H1 (cell line): ENCODE data around the gene CAPN9. TPM values are rescaled to one million over a fixed set of nuclear protein-coding genes. Genes with fewer than 3 reads are reported as not detected.
A peak's percentile ranks its signal among the peaks of the same experiment; 100 is the strongest.

Experiments
- CTCF ChIA-PET: fragments of 300-600 bp; sonication (Branson Sonifier 250); formaldehyde crosslinking; loops from one replicate; lab custom pipeline; 2021; ENCODE audit not compliant: partially characterized antibody; lab: Charles Lee
- POLR2A ChIA-PET: fragments of 300-600 bp; sonication (Branson Sonifier 250); formaldehyde crosslinking; loops from one replicate; lab custom pipeline; 2021; ENCODE audit warnings: inconsistent platforms; ENCODE audit not compliant: partially characterized antibody; lab: Charles Lee
- DNase-seq, 2 experiments: peaks; one replicate each; pipeline versions ENCODE4 v3.0.0 to v3.0.0-alpha.2; 2010 to 2022; ENCODE audit warnings: low spot score in 2 of 2, low read depth in 1 of 2, mixed read lengths in 1 of 2
- FAIRE-seq: peaks from 2 replicates; lab custom pipeline; 2011; peaks lifted over from hg19 to GRCh38; lab: Jason Lieb, UNC
- H2AFZ ChIP-seq: 2 replicates; pipeline ENCODE4 v1.8.1; 2012; ENCODE audit warnings: low read length, inconsistent platforms
- H2AK5ac ChIP-seq: 2 replicates; pipeline ENCODE4 v1.6.1; 2013; ENCODE audit warnings: low read depth, low read length
- H2BK120ac ChIP-seq: replicated peaks from 2 replicates; pipeline ENCODE3; 2013; ENCODE audit warnings: low read depth, low read length, inconsistent platforms
- H2BK12ac ChIP-seq: 2 replicates; pipeline ENCODE4 v1.6.1; 2013; ENCODE audit warnings: low read depth, low read length
- H2BK15ac ChIP-seq: 2 replicates; pipeline ENCODE4 v1.6.1; 2013; ENCODE audit warnings: low read length
- H2BK20ac ChIP-seq: 2 replicates; pipeline ENCODE4 v1.6.1; 2013; ENCODE audit warnings: low read length
- H2BK5ac ChIP-seq: 2 replicates; pipeline ENCODE4 v1.6.1; 2013; ENCODE audit warnings: low read depth, low read length
- H3K14ac ChIP-seq: 2 replicates; pipeline ENCODE4 v1.6.1; 2013; ENCODE audit warnings: inconsistent platforms; ENCODE audit not compliant: insufficient read length
- H3K18ac ChIP-seq: 2 replicates; pipeline ENCODE4 v1.6.1; 2013; ENCODE audit warnings: low read length; ENCODE audit errors: extremely low read depth
- H3K23ac ChIP-seq: 2 replicates; pipeline ENCODE4 v1.6.1; 2013; ENCODE audit warnings: inconsistent platforms; ENCODE audit not compliant: insufficient read length
- H3K23me2 ChIP-seq: 2 replicates; pipeline ENCODE4 v1.6.1; 2013; ENCODE audit warnings: low read depth, low read length
- H3K27ac ChIP-seq: 2 replicates; pipeline ENCODE4 v1.6.1; 2011; ENCODE audit warnings: low read depth, low read length, inconsistent platforms
- H3K27me3 ChIP-seq, 4 experiments: replicated peaks in 1 of 4; 1 replicate in 1 of 4; 2 replicates in 3 of 4; pipeline versions ENCODE4 v1.6.1 to v1.8.1; 2011 to 2013; ENCODE audit warnings: low read length in 3 of 4, mild to moderate bottlenecking in 3 of 4, inconsistent platforms in 2 of 4, mixed read lengths in 2 of 4, moderate library complexity in 1 of 4; ENCODE audit not compliant: control insufficient read depth in 3 of 4, insufficient read depth in 3 of 4; ENCODE audit errors: extremely low read depth in 1 of 4
- H3K36me3 ChIP-seq, 4 experiments: 2 replicates each; pipeline versions ENCODE4 v1.6.1 to v1.8.1; 2011 to 2013; ENCODE audit warnings: mild to moderate bottlenecking in 4 of 4, low read length in 3 of 4, moderate library complexity in 2 of 4, control low read depth in 1 of 4, inconsistent platforms in 1 of 4; ENCODE audit not compliant: insufficient read depth in 4 of 4, control insufficient read depth in 2 of 4
- H3K4ac ChIP-seq: replicated peaks from 2 replicates; pipeline ENCODE3; 2013; ENCODE audit warnings: low read length, low read depth, mixed read lengths, inconsistent platforms; ENCODE audit not compliant: insufficient read length
- H3K4me1 ChIP-seq, 4 experiments: replicated peaks in 1 of 4; 1 replicate in 1 of 4; 2 replicates in 3 of 4; pipeline versions ENCODE4 v1.6.1 to v1.8.1; 2011 to 2013; ENCODE audit warnings: low read length in 3 of 4, inconsistent platforms in 2 of 4, mixed read lengths in 1 of 4; ENCODE audit not compliant: insufficient read depth in 4 of 4, control insufficient read depth in 3 of 4
- H3K4me2 ChIP-seq, 2 experiments: 2 replicates each; pipeline versions ENCODE4 v1.6.1 to v1.8.1; 2011 to 2013; ENCODE audit warnings: low read depth in 2 of 2, low read length in 2 of 2, control low read depth in 1 of 2, inconsistent platforms in 1 of 2, mild to moderate bottlenecking in 1 of 2; ENCODE audit not compliant: insufficient read depth in 1 of 2
- H3K4me3 ChIP-seq, 4 experiments: fragments of 200-600, 300-600 bp in 1 of 4; sonication (generic), shearing (Covaris generic), sonication (Bioruptor Twin) in 1 of 4; 2 replicates each; pipeline versions ENCODE4 v1.5.1 to v1.8.1; 2011 to 2016; ENCODE audit warnings: low read length in 4 of 4, low read depth in 3 of 4, control low read depth in 2 of 4, inconsistent platforms in 2 of 4, mild to moderate bottlenecking in 2 of 4, mixed read lengths in 1 of 4, moderate library complexity in 1 of 4; ENCODE audit not compliant: insufficient read depth in 2 of 4; ENCODE audit errors: extremely low read depth in 1 of 4
- H3K56ac ChIP-seq: replicated peaks from 2 replicates; pipeline ENCODE3; 2013; ENCODE audit warnings: low read depth, mild to moderate bottlenecking, mixed read lengths, low read length, inconsistent platforms; ENCODE audit not compliant: insufficient read length
- H3K79me1 ChIP-seq: 2 replicates; pipeline ENCODE4 v1.6.1; 2013; ENCODE audit warnings: low read depth, low read length, control low read depth
- H3K79me2 ChIP-seq, 2 experiments: 2 replicates each; pipeline versions ENCODE4 v1.6.1 to v1.8.1; 2012 to 2013; ENCODE audit warnings: low read length in 2 of 2, mild to moderate bottlenecking in 2 of 2, inconsistent platforms in 1 of 2; ENCODE audit not compliant: insufficient read depth in 2 of 2, control insufficient read depth in 1 of 2
- H3K9ac ChIP-seq, 4 experiments: replicated peaks in 1 of 4; 1 replicate in 1 of 4; 2 replicates in 3 of 4; pipeline versions ENCODE4 v1.6.1 to v1.8.1; 2011 to 2013; ENCODE audit warnings: low read depth in 3 of 4, low read length in 3 of 4, control low read depth in 2 of 4, mild to moderate bottlenecking in 2 of 4, moderate library complexity in 2 of 4, inconsistent platforms in 1 of 4; ENCODE audit errors: extremely low read depth in 1 of 4
- H3K9me3 ChIP-seq, 2 experiments: 2 replicates each; pipeline versions ENCODE4 v1.6.1 to v1.8.1; 2012 to 2013; ENCODE audit warnings: mild to moderate bottlenecking in 2 of 2, moderate library complexity in 2 of 2, control low read depth in 1 of 2, inconsistent platforms in 1 of 2, low read depth in 1 of 2, low read length in 1 of 2, mixed read lengths in 1 of 2; ENCODE audit not compliant: insufficient read depth in 2 of 2
- H4K20me1 ChIP-seq, 2 experiments: replicated peaks in 1 of 2; 2 replicates each; pipeline versions ENCODE3 to v1.8.1; 2011 to 2013; ENCODE audit warnings: inconsistent platforms in 2 of 2, low read length in 2 of 2, mild to moderate bottlenecking in 1 of 2; ENCODE audit not compliant: insufficient read depth in 2 of 2, control insufficient read depth in 1 of 2
- H4K5ac ChIP-seq: 2 replicates; pipeline ENCODE4 v1.6.1; 2013; ENCODE audit warnings: low read length, low read depth, mixed read lengths, inconsistent platforms; ENCODE audit not compliant: insufficient read length
- H4K8ac ChIP-seq: 2 replicates; pipeline ENCODE4 v1.8.0; 2013; ENCODE audit warnings: mild to moderate bottlenecking, moderate library complexity, low read length, inconsistent platforms; ENCODE audit not compliant: insufficient read depth; ENCODE audit errors: extremely low read depth
- H4K91ac ChIP-seq: replicated peaks from 2 replicates; pipeline ENCODE3; 2013; ENCODE audit warnings: low read length, mixed read lengths, inconsistent platforms; ENCODE audit not compliant: insufficient read length
- CHD2 ChIP-seq: IDR thresholded peaks from 2 replicates; pipeline ENCODE4 v1.6.1; 2012; ENCODE audit warnings: low read length, improper control_type of control experiment
- KDM4A ChIP-seq: IDR thresholded peaks from one replicate; pipeline ENCODE4 v1.7.1; 2012; ENCODE audit warnings: low read depth, mild to moderate bottlenecking, moderate library complexity, low read length, inconsistent platforms; ENCODE audit not compliant: severe bottlenecking
- NANOG ChIP-seq: IDR thresholded peaks from 2 replicates; pipeline ENCODE4 v1.6.1; 2011; ENCODE audit warnings: low read length, low read depth, mild to moderate bottlenecking, inconsistent platforms; ENCODE audit not compliant: insufficient read depth, poor library complexity, severe bottlenecking
- POLR2AphosphoS5 ChIP-seq: IDR thresholded peaks from 2 replicates; pipeline ENCODE4 v1.6.1; 2011; ENCODE audit warnings: low read depth, low read length
- RXRA ChIP-seq: IDR thresholded peaks from 2 replicates; pipeline ENCODE4 v1.6.1; 2011; ENCODE audit warnings: low read depth, mild to moderate bottlenecking, low read length, moderate library complexity; ENCODE audit not compliant: insufficient read depth
- SRF ChIP-seq: IDR thresholded peaks from 2 replicates; pipeline ENCODE4 v1.6.1; 2011; ENCODE audit warnings: mild to moderate bottlenecking, low read depth, low read length, moderate library complexity
- TAF1 ChIP-seq: IDR thresholded peaks from 2 replicates; pipeline ENCODE4 v1.6.1; 2011; ENCODE audit warnings: mild to moderate bottlenecking, low read depth, low read length
- WGBS, 2 experiments: shearing (Covaris generic) in 1 of 2; methylation state at CpG; one replicate each; pipeline versions ENCODE4 v1.1.6 to v1.1.7; 2013 to 2015; ENCODE audit warnings: low lambda C conversion rate in 2 of 2, mixed read lengths in 2 of 2, inconsistent platforms in 1 of 2, low coverage in 1 of 2, missing lambda C conversion rate in 1 of 2; ENCODE audit not compliant: insufficient replicate concordance in 2 of 2, insufficient coverage in 1 of 2, insufficient read length in 1 of 2; ENCODE audit errors: extremely low coverage in 1 of 2, missing lambda C conversion rate in 1 of 2; 5-methylcytosine and 5-hydroxymethylcytosine counted together
- polyA plus RNA-seq, 7 experiments: library from polyadenylated mRNA; depleted of rRNA in 3 of 7; stranded (reverse) in 5 of 7; unstranded in 2 of 7; fragments of >200 nt in 5 of 7; fragments of 200-250 nt in 2 of 7; gene quantifications; 1 replicate in 5 of 7; 2 replicates in 1 of 7; 4 replicates in 1 of 7; pipeline versions ENCODE4 v1.2.1 to v1.2.3, GENCODE V29; 2011 to 2013; ENCODE audit warnings: missing spikeins in 2 of 7, mixed read lengths in 2 of 7
- total RNA-seq: library from RNA; stranded (reverse); fragmentation: NEBNext Ultra II Directional; extraction: Animal tissue kit (Norgen Biotek cat#: 25700); gene quantifications from 2 replicates; pipeline ENCODE4 v1.2.1, GENCODE V29; 2021
- TF ChIP-seq, protein P1 (sequence below), 3 experiments: IDR thresholded peaks; 1 replicate in 2 of 3; 2 replicates in 1 of 3; pipeline versions ENCODE4 v1.5.1 to v1.6.1; 2011; ENCODE audit warnings: low read length in 3 of 3, mild to moderate bottlenecking in 3 of 3, inconsistent platforms in 2 of 3, low read depth in 1 of 3, moderate library complexity in 1 of 3; ENCODE audit not compliant: insufficient read depth in 1 of 3; ENCODE audit errors: control extremely low read depth in 1 of 3
- TF ChIP-seq, protein P2 (sequence below): IDR thresholded peaks from 2 replicates; pipeline ENCODE4 v1.6.1; 2011; ENCODE audit warnings: low read depth, mild to moderate bottlenecking, low read length; ENCODE audit not compliant: insufficient read depth
- TF ChIP-seq, protein P3 (sequence below): IDR thresholded peaks from 2 replicates; pipeline ENCODE4 v1.6.1; 2012; ENCODE audit warnings: inconsistent platforms

Gene CAPN9
- total and polyA plus RNA-seq, 2 of the 8 experiments (the other 6 are each of a cell fraction or from before 2014, with no cell fraction given) = 0.22 to 0.76 TPM

DNA sequence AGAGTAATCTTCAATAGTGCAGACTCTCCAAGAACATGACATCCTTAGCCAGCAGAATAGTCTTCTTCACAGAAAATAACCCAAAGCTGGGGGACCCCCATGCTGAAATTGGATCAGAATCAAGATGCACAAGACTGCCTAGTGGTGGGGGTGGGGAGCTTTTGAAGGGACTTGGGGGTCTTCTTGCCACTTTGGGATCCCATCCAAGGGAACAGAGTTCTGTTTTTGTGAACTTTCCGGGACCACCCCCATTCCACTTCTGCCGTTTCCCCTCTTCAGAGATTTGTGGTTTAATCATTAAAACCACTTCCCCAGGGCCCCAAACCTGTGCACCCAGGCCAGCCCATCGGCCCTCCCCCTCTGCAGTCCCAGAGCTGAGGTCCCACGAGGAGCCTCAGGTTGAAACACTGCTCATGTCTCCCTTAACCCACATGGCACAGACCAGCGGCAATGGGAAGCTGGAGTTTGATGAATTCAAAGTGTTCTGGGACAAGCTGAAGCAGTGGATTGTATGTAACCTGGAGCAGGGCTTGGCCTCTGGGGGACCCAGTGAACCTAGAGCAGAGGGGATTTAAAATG, 44.9 kb downstream of the CAPN9 start:
- H3K23me2 ChIP-seq = no peaks in the 10 kb centered on the region
- H3K56ac ChIP-seq = no peak overlapping the region
- H3K27me3 ChIP-seq = peaks cover 7 to 25% (median 18%) of the 10 kb centered on the region in 4 experiments
- ChIA-PET POLR2A (no interaction called here), CTCF (interaction anchor here (0.8 to 1.2 kb wide), 8 partner anchors 9 to 147 kb away, joined by 3 to 5 read pairs (median 3); partner anchors contain the start of gene AGT)
- H2BK120ac ChIP-seq = no peak overlapping the region
- H4K20me1 ChIP-seq = no peaks in the 10 kb centered on the region
- no peak overlapping the region for H3K14ac ChIP-seq
- H2BK15ac ChIP-seq = no peak overlapping the region
- H3K4me3 ChIP-seq = no peak overlapping the region
- 0 out of 7 replicates have a peak, but pooled peaks cover 0 to 2% (median 0%) of the 10 kb centered on the region in 4 experiments for H3K4me1 ChIP-seq
- H4K5ac ChIP-seq = no peak overlapping the region
- no peaks in the 10 kb centered on the region for H3K79me2 ChIP-seq
- peak in 1 of 2 experiments; percentile 19 for DNase-seq
- H4K8ac ChIP-seq = no peak overlapping the region
- no peak overlapping the region for H3K18ac ChIP-seq
- H2BK12ac ChIP-seq = no peak overlapping the region
- H3K79me1 ChIP-seq = no peaks in the 10 kb centered on the region
- no peak overlapping the region for H2BK5ac ChIP-seq
- no peak overlapping the region for H2BK20ac ChIP-seq
- no peak overlapping the region for H2AFZ ChIP-seq
- FAIRE-seq = no peak
- no peak overlapping the region for H3K27ac ChIP-seq
- no peaks in the 10 kb centered on the region for H3K36me3 ChIP-seq
- H3K9ac ChIP-seq = no peak overlapping the region
- H3K9me3 ChIP-seq = no peaks in the 10 kb centered on the region
- H3K4ac ChIP-seq = no peak overlapping the region
- H3K4me2 ChIP-seq = no peak overlapping the region
- no peak overlapping the region for H3K23ac ChIP-seq
- WGBS, 2 experiments = 94% methylated on average over 5 of the region's 5 CpGs; no CpG with 5 or more reads in 1 of the 2 experiments
- no peak overlapping the region for H4K91ac ChIP-seq
- H2AK5ac ChIP-seq = no peak overlapping the region
- TF ChIP-seq, protein P1, sequence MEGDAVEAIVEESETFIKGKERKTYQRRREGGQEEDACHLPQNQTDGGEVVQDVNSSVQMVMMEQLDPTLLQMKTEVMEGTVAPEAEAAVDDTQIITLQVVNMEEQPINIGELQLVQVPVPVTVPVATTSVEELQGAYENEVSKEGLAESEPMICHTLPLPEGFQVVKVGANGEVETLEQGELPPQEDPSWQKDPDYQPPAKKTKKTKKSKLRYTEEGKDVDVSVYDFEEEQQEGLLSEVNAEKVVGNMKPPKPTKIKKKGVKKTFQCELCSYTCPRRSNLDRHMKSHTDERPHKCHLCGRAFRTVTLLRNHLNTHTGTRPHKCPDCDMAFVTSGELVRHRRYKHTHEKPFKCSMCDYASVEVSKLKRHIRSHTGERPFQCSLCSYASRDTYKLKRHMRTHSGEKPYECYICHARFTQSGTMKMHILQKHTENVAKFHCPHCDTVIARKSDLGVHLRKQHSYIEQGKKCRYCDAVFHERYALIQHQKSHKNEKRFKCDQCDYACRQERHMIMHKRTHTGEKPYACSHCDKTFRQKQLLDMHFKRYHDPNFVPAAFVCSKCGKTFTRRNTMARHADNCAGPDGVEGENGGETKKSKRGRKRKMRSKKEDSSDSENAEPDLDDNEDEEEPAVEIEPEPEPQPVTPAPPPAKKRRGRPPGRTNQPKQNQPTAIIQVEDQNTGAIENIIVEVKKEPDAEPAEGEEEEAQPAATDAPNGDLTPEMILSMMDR (IDR thresholded peaks at IDR 0.05; ENCODE audit: control extremely low read depth in 1 of 3, insufficient read depth in 1 of 3, low read depth in 1 of 3, low read length in 3 of 3) = no peak
- TF ChIP-seq RXRA (no peak), POLR2AphosphoS5 (no peak), KDM4A (no peak), NANOG (no peak), CHD2 (no peak), TAF1 (no peak), SRF (no peak)
- TF ChIP-seq, protein P2, sequence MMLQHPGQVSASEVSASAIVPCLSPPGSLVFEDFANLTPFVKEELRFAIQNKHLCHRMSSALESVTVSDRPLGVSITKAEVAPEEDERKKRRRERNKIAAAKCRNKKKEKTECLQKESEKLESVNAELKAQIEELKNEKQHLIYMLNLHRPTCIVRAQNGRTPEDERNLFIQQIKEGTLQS = no peak
- TF ChIP-seq, protein P3, sequence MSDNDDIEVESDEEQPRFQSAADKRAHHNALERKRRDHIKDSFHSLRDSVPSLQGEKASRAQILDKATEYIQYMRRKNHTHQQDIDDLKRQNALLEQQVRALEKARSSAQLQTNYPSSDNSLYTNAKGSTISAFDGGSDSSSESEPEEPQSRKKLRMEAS = no peak
